Dendritic cell treated with granulocyte-macrophage colony-stimulating factor and Interleukin-4, amounts not matched to agents 40 ng/mL and 50 ng/mL, for 4 days (primary cell): Measurements from ENCODE around the gene ATRN.
A peak's percentile ranks its signal among the peaks of the same experiment; 100 is the strongest.
"Not testable (repeated sequence)": the region's sequence is repeated elsewhere in the genome, so short reads cannot be mapped to it uniquely, and the experiment has no call there.

Source experiments
- H3K27ac Mint-ChIP-seq: one replicate; pipeline ENCODE4 v1.8.0; 2022; ENCODE audit warnings: mild to moderate bottlenecking, mixed read lengths
- H3K27me3 Mint-ChIP-seq: one replicate; pipeline ENCODE4 v1.8.0; 2022; ENCODE audit warnings: mild to moderate bottlenecking, mixed read lengths
- H3K36me3 Mint-ChIP-seq: one replicate; pipeline ENCODE4 v1.8.0; 2022; ENCODE audit warnings: low read depth, mixed read lengths
- H3K4me1 Mint-ChIP-seq: one replicate; pipeline ENCODE4 v1.8.0; 2022; ENCODE audit warnings: low read depth, mixed read lengths
- H3K4me3 Mint-ChIP-seq: one replicate; pipeline ENCODE4 v1.8.0; 2022; ENCODE audit warnings: mild to moderate bottlenecking, moderate library complexity, mixed read lengths
- H3K9me3 Mint-ChIP-seq: one replicate; pipeline ENCODE4 v1.8.0; 2022; ENCODE audit warnings: mixed read lengths
- intact Hi-C: fragments of 100-400 bp; cut with micrococcal nuclease; formaldehyde crosslinking; loops from one replicate; pipeline ENCODE4 v1.15.0; 2022

The ATRN gene

DNA sequence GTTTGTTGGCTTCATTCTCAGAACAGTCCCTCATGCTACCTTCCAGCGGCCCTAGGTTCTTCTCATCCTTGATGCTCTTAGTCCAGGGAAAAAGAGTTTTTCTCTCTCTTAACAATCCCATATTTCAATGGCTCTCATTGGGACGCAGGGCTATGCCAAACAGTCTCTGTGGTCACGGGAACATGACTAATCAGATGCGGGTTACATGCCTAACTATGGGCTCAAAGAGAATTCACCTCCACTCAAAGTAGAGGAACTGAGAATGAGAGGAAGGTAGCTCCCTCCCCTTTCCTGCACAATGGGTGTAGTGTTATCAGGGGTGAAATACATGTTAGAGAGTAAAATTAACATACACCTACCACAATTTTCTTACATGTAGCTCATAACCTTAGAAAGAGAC lies 18.1 kb upstream of the ATRN start:
- Mint-ChIP-seq H3K4me1 (peaks cover 1% of the 10 kb centered on the region), H3K27me3 (peaks cover under 1% of the 10 kb centered on the region), H3K36me3 (no peaks in the 10 kb centered on the region)

DNA sequence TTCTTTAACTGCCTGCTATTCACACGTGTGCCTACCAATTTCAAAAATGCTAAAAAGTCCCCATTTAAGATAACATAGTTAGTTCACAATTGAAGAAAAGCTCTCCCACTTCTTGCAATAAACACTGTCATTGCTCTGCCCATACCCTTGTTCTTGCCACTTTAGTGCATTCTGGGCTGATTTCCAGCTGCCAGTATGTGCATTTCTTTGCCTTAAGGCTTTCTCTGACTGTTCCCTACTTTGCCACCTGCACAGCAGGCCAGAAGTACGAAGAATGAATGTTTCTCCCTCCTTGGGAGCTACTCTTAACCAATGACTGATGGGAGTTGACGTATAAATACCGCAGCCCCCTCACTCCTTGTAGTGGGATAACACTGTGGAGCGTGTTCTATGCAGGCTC lies 16.0 kb upstream of the ATRN start:
- no peak overlapping the region for H3K27ac Mint-ChIP-seq

More for the DNA sequence above, 18.1 kb upstream of the ATRN start:
- H3K4me3 Mint-ChIP-seq: no peak overlapping the region
- no peak overlapping the region for H3K27ac Mint-ChIP-seq
- H3K9me3 Mint-ChIP-seq: no peaks in the 10 kb centered on the region
- intact Hi-C loops: no loop called here

DNA sequence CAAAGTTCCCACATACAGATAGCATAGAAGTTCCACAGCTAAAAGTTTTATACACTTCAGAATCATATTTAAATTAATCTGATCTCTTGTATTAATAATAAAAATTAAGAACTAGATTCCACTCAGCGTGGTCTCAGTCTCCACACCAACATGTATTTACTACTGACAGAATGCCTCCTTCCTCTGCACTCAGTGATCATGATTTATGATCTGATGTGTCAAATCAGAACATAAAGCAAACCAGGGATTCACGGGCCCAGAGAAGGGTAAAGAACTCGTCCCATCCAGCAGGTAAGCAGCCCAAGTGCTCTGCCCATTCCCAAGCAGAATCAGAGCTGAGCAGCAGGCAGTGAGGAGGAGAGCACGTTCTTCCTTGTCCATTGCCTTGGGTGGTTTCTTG lies 14.2 kb upstream of the ATRN start:
- Mint-ChIP-seq H3K27ac (no peak overlapping the region), H3K9me3 (no peaks in the 10 kb centered on the region), H3K36me3 (no peaks in the 10 kb centered on the region), H3K4me3 (no peak overlapping the region), H3K27me3 (peaks cover 2% of the 10 kb centered on the region), H3K4me1 (no peaks in the 10 kb centered on the region)
- intact Hi-C loops: no loop called here

More for the DNA sequence above, 16.0 kb upstream of the ATRN start:
- peaks cover 2% of the 10 kb centered on the region for H3K27me3 Mint-ChIP-seq
- intact Hi-C loops: no loop called here
- no peak overlapping the region for H3K4me3 Mint-ChIP-seq
- H3K4me1 Mint-ChIP-seq: no peaks in the 10 kb centered on the region
- no peaks in the 10 kb centered on the region for H3K9me3 Mint-ChIP-seq
- no peaks in the 10 kb centered on the region for H3K36me3 Mint-ChIP-seq

DNA sequence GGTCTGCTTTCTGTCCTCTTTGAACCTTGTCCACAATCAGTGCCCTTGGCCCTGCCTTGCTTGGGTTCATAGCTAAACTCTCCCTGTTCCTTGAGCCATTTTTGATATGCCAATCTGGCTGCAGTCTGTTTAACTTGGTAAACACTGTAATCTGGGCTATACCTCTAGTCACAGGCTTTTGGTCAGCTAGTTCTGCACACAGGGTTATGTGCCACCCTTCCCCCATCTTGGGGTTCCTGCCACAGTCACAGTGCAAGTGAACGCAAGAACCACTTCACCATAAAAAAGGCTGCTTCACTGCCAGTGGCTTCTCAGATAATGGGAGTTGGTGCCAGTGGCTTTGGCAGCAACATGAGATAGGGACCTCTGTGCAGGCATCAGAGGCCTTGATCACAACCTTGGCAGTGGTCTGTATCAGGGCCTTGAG lies 10.9 kb upstream of the ATRN start:
- intact Hi-C loops: no loop called here
- H3K27me3 Mint-ChIP-seq: peaks cover 2% of the 10 kb centered on the region
- H3K4me3 Mint-ChIP-seq: no peak overlapping the region
- H3K4me1 Mint-ChIP-seq: no peaks in the 10 kb centered on the region
- H3K27ac Mint-ChIP-seq: no peak overlapping the region
- H3K36me3 Mint-ChIP-seq: no peaks in the 10 kb centered on the region
- H3K9me3 Mint-ChIP-seq: no peaks in the 10 kb centered on the region

DNA sequence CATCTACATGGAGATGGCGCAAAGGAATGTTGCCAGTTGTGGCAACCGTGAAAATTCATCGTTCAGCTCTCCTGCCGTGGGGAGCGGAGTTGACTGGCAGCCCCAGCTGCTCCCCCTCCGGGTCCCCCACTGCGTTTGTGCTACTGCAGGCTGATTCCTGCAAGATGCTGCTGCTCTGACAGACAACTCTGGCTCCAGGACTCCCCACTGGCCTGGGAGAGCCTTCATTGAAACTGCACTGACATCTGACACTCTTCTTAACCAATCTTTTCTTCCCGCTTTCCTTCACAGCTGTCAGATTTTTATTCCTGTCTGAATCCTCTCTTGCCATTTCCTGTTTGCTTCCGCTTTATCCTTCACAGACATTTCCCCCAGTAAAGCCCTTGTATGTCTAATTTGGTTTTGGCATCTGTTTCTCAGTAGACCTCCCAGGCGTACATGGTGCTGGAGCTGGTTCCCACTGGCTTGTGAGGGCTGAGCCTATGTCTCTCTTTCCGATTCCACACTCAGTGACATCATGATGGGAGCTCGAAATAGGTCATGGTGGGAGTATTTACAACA lies 9.5 kb upstream of the ATRN start:
- peaks cover 5% of the 10 kb centered on the region for H3K27me3 Mint-ChIP-seq
- intact Hi-C loops: no loop called here
- H3K9me3 Mint-ChIP-seq: no peaks in the 10 kb centered on the region
- no peak overlapping the region for H3K4me3 Mint-ChIP-seq
- no peaks in the 10 kb centered on the region for H3K36me3 Mint-ChIP-seq
- peaks cover 6% of the 10 kb centered on the region for H3K4me1 Mint-ChIP-seq
- H3K27ac Mint-ChIP-seq: no peak overlapping the region

DNA sequence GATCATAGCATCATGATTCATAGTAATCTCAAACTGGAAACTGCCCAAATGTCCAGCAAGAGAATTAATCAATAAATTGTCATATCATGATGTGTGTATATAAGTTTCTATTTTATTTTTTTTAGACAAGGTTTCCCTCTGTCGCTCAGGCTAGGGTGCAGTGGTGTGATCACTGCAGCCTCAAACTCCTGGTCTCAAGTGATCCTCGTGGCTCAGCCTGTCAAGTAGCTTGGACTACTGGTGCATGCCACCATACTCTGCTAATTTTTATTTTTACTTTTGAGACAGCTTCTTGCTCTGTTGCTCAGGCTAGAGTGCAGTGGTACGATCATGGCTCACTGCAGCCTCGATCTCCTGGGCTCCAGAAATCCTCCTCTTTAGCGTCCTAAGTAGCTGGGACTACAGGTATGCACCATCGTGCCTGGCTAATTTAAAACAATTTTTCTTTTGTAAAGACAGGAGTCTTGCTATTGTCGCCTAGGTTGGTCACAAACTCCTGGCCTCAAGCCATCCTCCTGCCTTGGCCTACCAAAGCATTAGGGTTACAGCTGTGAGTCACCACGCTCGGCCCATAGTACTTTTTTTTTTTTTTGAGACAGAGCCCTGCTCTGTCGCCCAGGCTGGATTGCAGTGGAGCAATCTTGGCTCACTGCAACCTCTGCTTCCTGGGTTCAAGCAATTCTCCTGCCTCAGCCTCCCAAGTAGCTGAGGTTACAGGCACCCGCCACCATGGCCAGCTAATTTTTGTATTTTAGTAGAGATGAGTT lies 8.7 kb upstream of the ATRN start:
- Mint-ChIP-seq H3K27ac (no peak overlapping the region), H3K36me3 (no peaks in the 10 kb centered on the region), H3K4me1 (peaks cover 6% of the 10 kb centered on the region), H3K9me3 (no peaks in the 10 kb centered on the region), H3K4me3 (no peak overlapping the region), H3K27me3 (peaks cover 8% of the 10 kb centered on the region)
- intact Hi-C loops: no loop called here

DNA sequence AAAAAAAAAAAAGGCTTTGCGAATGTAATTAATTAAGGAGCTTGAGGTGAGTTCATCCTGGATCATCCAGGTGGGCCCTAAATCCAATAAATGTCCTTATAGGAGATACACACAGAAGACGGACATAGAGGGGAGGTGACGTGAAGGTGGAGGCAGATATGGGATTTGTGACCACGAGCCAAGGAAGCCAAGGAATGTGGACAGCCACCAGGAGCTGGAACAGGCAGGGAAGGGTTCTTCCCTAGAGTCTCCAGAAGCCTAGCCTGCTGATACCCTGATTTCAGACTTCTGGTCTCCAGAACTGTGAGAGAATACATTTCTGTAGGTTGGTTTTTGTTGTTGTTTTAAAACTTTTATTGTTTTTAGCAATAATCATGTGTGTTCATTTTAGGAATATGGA lies 6.7 kb upstream of the ATRN start:
- intact Hi-C loops: no loop called here
- no peaks in the 10 kb centered on the region for H3K9me3 Mint-ChIP-seq
- H3K27ac Mint-ChIP-seq: no peak overlapping the region
- no peaks in the 10 kb centered on the region for H3K36me3 Mint-ChIP-seq
- peaks cover 6% of the 10 kb centered on the region for H3K27me3 Mint-ChIP-seq
- peaks cover 12% of the 10 kb centered on the region for H3K4me1 Mint-ChIP-seq
- H3K4me3 Mint-ChIP-seq: no peak overlapping the region

DNA sequence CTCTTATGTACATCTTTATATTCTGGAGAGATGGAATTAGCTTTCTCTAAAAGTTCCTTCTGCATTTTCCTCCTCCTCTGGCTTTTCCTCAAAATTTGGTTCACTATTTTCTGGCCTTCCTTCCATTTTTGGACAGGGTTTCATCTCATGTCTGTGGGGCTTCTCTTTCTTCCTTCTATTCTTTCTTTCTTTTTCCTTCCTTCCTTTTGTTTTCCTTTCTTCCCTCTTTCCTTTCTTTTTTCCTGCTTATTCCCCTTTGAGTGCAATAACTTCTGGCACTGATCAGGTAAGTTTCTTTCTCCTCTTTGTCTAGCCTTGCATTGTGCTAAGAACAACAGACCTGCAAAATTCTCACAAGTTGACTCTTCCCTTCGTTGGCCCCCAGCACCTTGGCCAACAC lies 5.5 kb upstream of the ATRN start:
- intact Hi-C loops: no loop called here
- Mint-ChIP-seq H3K4me3 (no peak overlapping the region), H3K36me3 (no peaks in the 10 kb centered on the region), H3K27me3 (peaks cover 6% of the 10 kb centered on the region), H3K27ac (no peak overlapping the region), H3K9me3 (no peaks in the 10 kb centered on the region), H3K4me1 (peaks cover 12% of the 10 kb centered on the region)

DNA sequence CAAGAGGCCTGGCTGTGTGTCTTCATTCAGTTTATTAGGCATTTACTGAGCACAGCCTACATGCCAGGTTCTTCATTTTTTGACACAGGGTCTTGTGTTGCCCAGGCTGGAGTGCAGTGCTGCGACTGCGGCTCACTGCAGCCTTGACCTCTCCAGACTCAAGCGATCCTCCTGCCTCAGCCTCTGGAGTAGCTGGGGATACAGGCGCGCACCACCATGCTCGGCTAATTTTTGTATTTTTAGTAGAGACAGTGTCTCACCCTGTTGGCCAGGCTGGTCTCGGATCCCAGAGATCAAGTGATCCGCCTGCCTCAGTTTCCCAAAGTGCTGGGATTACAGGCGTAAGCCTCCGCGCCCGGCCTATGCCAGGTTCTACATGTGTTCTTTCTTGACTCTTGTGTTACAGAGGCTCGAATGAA lies 601 bp upstream of the ATRN start:
- intact Hi-C loops: loop anchor here (2.0 kb wide), 1 partner anchor 61 kb away; no protein-coding TSS in a partner anchor
- Mint-ChIP-seq H3K4me1 (peaks cover 42% of the 10 kb centered on the region), H3K27ac (peak overlapping the region; percentile 90), H3K9me3 (no peaks in the 10 kb centered on the region), H3K27me3 (peaks cover 6% of the 10 kb centered on the region), H3K36me3 (peaks cover 15% of the 10 kb centered on the region), H3K4me3 (peak overlapping the region; percentile 99)

DNA sequence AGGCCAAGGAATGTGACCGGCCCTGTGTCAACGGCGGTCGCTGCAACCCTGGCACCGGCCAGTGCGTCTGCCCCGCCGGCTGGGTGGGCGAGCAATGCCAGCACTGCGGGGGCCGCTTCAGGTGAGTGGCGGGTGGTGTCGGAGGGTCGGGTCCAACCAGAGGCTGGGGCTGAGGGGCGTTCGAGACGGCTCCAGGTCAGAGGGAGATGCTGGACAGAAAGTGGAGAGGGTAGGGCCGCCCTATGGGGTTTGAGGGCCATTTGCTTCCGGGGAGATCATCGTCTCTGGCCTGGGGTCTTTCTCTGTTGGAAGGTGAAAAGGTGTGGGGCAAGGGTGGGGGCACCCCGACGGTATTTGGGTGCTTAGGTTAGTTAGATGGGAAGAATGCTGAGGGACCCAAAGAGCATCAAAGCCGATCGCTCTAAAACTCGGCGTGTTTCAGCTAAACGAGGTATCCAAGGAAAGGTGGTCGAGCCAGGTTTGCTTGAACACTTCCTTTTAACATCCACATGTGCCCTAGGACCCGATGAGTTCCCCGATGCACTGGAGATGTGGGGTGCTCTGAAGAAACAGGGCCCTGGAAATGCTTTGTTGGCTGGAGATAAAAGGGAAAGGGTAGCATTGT lies 691 bp downstream of the ATRN start:
- peak overlapping the region; percentile 90 for H3K27ac Mint-ChIP-seq
- H3K9me3 Mint-ChIP-seq: no peaks in the 10 kb centered on the region
- H3K4me1 Mint-ChIP-seq: peaks cover 38% of the 10 kb centered on the region
- peaks cover 15% of the 10 kb centered on the region for H3K36me3 Mint-ChIP-seq
- peak overlapping the region; percentile 99 for H3K4me3 Mint-ChIP-seq
- peaks cover 3% of the 10 kb centered on the region for H3K27me3 Mint-ChIP-seq
- intact Hi-C loops: loop anchor here (2.0 kb wide), 1 partner anchor 63 kb away; no protein-coding TSS in a partner anchor

DNA sequence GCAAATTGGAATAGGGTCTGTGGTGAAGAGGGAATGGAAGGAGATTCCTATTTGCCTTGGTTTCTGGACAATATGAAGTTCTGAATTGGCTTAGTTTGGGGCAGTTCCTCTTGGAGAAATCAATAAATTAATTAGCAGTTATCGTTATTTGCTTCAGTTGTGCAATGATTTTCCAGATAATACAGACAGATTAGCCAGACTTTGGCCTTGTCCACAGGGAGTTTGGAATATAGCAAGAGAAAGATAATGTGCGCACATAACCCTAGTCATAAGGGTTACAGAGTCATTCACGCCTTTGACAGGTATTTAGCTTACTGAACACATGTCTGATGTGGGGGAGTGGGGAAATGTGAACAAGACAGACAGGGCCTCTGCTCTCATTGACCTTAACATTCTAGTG lies 1.3 kb downstream of the ATRN start:
- H3K4me3 Mint-ChIP-seq: peak overlapping the region; percentile 99
- H3K27me3 Mint-ChIP-seq: no peaks in the 10 kb centered on the region
- H3K27ac Mint-ChIP-seq: peak overlapping the region; percentile 90
- H3K36me3 Mint-ChIP-seq: peaks cover 15% of the 10 kb centered on the region
- peaks cover 38% of the 10 kb centered on the region for H3K4me1 Mint-ChIP-seq
- intact Hi-C loops: no loop called here
- no peaks in the 10 kb centered on the region for H3K9me3 Mint-ChIP-seq

DNA sequence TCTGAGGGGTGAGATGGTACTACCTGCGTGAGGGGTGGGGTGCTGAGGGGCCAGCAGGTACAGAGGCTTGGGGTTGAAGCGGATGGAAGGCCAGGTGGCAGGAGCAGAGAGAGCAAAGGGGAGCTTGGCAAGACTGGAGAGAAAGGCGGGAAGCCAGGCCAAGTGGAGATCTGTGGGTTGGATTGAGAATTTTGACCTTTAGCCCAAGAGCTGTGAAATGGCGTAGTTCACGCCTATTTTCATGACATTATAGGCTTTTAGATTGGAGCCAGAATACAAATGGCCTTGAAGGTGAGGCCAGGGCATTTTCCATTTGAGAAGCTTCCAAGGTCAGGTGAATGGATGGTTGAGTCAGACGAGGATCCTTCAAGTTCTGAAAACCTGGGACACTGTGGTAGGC lies 2.5 kb downstream of the ATRN start:
- H3K4me1 Mint-ChIP-seq: peaks cover 44% of the 10 kb centered on the region
- H3K9me3 Mint-ChIP-seq: no peaks in the 10 kb centered on the region
- H3K4me3 Mint-ChIP-seq: peak overlapping the region; percentile 27
- H3K27ac Mint-ChIP-seq: peak overlapping the region; percentile 3
- intact Hi-C loops: no loop called here
- peaks cover 15% of the 10 kb centered on the region for H3K36me3 Mint-ChIP-seq
- no peaks in the 10 kb centered on the region for H3K27me3 Mint-ChIP-seq

DNA sequence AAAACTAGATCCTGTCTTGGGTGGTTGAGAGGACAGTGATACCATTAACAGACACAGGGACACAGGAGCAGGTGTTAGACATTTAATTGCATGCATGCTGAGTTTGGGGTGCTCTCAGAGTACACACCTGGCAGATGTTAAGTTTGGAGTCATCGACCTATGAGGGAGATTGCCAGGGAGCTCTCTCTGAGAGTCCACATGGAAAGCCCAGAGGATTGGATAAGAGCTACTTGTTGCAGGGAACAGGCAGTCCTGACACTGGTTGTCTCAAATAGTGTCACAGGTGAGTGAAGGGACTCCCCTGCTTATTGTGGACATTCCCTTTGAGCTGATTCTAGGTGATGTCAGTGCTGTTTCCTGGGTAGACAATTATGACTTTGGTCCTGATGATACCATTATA lies 3.1 kb downstream of the ATRN start:
- intact Hi-C loops: no loop called here
- H3K4me1 Mint-ChIP-seq: peaks cover 46% of the 10 kb centered on the region
- peaks cover 15% of the 10 kb centered on the region for H3K36me3 Mint-ChIP-seq
- H3K9me3 Mint-ChIP-seq: no peaks in the 10 kb centered on the region
- no peak overlapping the region for H3K4me3 Mint-ChIP-seq
- H3K27me3 Mint-ChIP-seq: no peaks in the 10 kb centered on the region
- peak overlapping the region; percentile 3 for H3K27ac Mint-ChIP-seq

DNA sequence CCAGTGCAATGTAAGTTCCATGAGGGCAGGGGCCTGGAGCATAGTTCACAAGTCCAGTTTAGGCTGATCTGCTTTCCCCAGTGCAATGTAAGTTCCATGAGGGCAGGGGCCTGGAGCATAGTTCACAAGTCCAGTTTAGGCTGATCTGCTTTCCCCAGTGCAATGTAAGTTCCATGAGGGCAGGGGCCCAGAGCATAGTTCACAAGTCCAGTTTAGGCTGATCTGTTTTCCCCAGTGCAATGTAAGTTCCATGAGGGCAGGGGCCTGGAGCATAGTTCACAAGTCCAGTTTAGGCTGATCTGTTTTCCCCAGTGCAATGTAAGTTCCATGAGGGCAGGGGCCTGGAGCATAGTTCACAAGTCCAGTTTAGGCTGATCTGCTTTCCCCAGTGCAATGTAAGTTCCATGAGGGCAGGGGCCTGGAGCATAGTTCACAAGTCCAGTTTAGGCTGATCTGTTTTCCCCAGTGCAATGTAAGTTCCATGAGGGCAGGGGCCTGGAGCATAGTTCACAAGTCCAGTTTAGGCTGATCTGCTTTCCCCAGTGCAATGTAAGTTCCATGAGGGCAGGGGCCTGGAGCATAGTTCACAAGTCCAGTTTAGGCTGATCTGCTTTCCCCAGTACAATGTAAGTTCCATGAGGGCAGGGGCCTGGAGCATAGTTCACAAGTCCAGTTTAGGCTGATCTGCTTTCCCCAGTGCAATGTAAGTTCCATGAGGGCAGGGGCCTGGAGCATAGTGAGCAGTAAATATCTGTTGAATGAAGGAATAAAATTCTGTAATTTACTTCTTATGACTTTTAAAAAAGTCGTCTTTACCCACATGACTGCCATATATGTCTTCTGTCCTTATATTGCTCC lies 6.4 kb downstream of the ATRN start:
- peaks cover 48% of the 10 kb centered on the region for H3K4me1 Mint-ChIP-seq
- H3K36me3 Mint-ChIP-seq, intact Hi-C loops, H3K9me3 Mint-ChIP-seq, H3K4me3 Mint-ChIP-seq, H3K27me3 Mint-ChIP-seq, H3K27ac Mint-ChIP-seq: not testable (repeated sequence)
